Umbilical cord (tissue), 2 donors: ENCODE results near the gene ADD1. TPM values are rescaled to one million over a fixed set of nuclear protein-coding genes. Genes with fewer than 3 reads are reported as not detected.
A peak's percentile ranks its signal among the peaks of the same experiment; 100 is the strongest.
"Not testable (repeated sequence)": the region's sequence is repeated elsewhere in the genome, so short reads cannot be mapped to it uniquely, and the experiment has no call there.

Source experiments
- DNase-seq: peaks from one replicate; pipeline ENCODE4 v3.0.0-alpha.2; 2015; ENCODE audit warnings: low spot score
- total RNA-seq: library from RNA; depleted of rRNA; stranded (reverse); fragments of >200 nt; gene quantifications from one replicate; pipeline ENCODE4 v1.2.3, GENCODE V29; 2014; ENCODE audit warnings: low replicate concordance; ENCODE audit not compliant: insufficient read depth

Gene ADD1
- total RNA-seq, 1 donor from 2014 or later = 182 TPM

DNA sequence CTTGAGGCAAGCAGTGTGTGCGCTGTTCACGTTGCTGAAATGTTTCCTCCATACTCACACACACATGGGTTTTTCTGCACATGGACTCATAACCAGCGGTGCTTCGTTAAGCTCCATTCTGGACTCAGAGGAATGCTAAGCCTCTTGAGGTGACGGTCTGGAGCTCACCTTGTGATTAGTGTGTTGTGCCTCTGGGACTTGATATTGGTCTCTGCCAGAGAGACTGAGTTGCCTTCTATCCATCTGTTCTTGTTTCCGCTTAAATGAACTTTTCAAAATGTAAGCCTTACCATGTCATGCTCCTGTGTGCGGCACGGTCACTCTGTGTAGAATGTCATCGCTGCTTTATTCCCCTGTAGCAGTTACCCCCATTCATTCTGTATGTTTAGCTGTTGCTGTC, 42.5 kb downstream of the ADD1 start:
- no peak for DNase-seq

DNA sequence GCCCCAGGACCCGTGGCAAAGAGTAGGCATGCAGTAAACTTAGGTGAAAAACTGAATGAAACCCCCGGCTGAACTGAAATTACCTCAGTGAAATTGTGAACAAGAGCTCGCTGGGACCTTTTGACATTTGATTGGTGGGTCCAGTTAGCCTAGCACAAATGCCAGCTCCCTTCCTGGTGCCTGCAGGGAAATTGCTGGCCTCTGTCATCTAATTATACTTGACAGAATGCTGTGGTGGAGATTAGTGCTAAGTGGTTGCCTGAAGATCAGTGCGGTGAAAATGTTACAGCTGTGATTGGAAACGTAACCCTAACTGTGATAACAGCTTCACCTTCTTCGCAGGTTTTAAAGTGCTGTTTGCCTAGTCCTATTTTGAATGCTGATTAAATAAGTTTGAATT, 43.0 kb downstream of the ADD1 start:
- no peak for DNase-seq

DNA sequence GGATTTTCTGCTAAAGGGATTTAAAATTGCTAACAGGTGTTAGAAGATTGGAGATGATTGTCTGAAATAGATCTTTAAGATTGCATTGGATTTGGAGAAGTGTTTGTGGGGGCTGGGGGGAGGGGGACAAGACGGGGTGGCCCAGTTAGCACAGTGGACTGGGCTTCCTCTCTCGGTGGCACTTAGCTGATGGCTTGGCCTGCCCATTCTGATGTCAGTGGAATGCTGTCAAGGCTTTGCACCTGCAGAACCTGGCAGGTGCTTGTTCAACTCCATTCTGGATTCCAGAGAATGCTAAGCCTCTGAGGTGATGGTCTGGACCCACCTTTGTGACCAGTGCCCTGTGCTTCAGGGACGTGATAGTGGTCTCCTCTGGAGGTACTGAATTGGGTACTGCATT, 43.7 kb downstream of the ADD1 start:
- DNase-seq = no peak

DNA sequence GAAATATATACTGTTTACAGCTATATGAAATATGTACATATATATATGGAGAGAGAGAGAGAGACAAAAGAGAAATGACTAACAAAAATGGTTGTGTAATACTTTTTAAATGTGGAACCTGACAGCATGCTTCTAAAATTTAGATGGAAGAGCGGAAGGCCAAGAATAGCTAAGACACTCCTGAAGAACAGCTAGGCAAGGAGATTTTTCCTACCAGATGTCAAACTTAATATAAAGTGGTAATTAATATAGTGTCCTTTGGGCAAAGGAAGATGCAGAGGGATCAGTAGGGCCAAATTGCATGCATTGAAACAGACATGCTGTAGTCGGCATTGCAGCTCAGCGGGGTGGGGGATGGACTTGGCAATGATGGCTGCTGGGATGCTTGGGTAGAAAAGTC, 45.2 kb downstream of the ADD1 start:
- DNase-seq = no peak

DNA sequence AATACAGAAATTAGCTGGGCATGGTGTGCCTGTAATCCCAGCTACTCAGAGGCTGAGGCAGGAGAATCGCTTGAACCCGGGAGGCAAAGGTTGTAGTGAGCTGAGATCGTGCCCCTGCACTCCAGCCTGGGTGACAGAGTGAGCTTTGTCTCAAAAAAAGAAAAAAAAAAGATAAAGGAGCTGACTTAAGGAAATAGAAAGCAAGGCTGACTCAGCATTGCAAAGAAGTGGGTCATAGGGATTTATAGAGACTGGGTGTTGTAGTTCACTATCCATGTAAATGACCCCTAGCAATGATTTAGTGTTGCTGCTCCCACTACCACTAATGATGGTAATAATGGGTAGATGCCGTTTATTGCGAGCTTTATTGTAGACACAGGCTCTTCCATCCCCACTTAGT, 47.6 kb downstream of the ADD1 start:
- DNase-seq = peak; percentile 41

DNA sequence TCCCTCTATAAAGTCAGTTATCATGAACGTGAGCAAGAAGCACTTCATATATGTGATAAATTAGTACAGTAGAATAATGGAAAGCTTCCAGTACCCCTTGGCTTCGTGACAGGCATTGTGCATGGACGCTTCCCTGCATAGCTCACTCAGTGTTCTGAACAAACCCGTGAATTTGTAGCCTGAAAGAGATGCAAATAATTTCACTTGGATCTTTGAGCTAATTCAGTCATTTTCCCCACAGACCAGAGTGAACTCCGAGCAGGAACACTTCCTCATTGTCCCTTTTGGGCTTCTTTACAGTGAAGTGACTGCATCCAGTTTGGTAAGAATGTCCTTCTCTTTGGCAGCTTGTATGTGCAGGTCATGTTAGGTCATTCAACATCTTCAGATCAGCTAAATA, 50.1 kb downstream of the ADD1 start:
- no peak for DNase-seq

DNA sequence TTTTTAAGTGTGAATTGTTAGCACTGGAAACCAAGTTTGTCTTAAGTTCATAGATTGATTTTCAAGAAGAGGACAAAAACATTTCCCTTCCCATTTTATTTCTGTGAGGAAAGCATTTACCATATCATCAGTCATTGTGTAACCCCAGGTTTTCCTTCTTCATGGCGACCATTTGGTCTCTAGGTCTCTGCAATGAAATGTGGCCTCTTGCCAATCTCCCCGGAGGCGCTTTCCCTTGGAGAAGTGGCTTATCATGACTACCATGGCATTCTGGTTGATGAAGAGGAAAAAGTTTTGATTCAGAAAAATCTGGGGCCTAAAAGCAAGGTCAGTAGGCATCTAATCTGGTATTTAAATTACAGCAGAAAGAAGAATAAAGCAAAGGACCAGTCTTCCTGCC, 54.4 kb downstream of the ADD1 start:
- no peak for DNase-seq

DNA sequence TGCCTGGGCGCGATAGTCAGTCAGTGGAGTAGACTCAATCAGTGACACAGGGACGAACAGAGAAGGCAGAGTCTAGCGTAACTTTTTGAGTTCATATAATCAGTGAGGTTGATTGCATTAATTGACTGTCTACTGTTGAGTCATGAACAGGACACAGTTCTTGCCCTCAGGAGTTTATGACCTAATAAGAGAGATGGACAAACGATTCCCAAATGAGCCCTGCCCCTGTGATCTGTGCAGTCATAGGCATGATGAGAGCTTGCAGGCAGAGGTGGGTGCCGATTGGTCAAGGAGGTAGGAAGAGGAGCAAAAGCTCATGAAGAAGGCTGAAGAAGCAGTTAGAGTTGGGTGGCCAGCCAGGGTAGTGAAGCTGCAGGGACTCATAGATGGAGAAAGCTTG, 57.1 kb downstream of the ADD1 start:
- DNase-seq = no peak

DNA sequence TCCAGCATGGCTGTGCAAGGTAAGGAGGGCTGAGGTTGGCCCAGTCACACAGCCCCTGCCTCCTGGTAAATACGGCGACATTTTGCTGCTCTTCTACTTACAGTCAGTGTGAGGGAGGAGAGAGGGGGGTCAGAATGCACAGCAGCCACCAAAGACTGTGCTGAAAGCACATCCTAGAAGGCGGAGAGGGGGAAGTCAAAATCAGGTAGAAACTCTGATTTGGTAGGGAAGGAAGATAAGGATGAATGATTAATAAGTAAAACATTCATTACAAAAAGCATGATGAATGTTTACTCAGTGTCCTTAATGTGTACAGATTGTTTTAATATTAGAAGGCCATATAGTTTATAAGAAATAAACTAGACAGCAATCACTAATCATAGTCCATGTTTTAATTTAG, 57.5 kb downstream of the ADD1 start:
- no peak for DNase-seq

DNA sequence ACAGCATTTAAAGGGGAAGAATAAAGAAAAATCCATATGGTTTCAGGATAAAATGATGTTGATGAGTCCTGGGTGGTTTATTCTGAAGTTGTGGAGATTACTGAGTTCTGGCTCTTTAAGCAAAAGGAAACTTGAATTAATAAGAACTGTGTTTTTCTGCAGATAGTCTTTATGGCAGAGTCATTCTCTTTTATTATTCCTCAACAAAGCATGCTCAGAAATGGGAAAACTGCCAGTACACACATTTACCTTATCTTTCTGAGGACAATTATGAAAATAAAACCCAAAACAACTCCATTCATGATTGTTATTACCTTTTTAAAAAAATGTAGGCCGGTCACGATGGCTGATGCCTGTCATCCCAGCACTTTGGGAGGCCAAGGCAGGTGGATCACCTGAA, 58.5 kb downstream of the ADD1 start:
- DNase-seq = no peak

DNA sequence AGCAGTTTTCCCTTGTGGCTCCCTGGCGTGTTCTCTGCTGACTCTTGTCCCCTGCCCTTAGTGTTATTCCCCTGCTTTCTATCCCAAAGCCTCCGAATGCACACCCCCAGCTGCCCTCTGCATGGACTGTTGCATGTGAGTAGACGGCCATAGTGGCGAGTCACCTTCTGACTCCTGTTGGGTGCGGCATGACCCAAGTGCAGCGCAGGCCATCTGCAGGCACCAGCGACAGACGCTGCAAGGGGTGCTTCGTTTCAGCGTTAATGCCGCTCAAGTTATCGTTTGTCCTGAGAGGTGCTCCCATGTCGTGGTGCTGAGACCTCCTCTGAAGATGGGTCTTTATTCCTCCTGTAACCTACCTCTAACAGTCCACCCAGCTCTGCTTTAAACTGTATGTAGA, 61.9 kb downstream of the ADD1 start:
- no peak for DNase-seq

DNA sequence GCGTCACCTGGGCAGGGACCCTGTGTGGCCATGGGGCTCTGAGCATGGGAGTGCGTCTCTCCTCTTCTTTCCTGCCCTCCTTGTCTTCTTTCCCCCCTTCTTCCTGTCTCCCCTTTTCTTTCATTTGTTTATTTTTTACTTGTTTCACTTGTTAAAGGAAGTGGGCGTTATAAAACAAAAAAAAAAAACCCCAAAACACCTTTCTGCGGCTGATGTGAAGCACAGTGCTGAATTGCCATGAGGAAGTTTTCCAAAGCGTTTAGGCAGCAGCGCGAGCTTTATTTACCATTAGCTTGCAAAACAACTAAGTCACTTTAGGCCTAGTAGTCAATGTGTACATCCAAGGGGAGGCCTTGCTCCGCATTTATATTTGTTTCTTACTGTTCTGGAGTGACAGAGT, 62.6 kb downstream of the ADD1 start:
- no peak for DNase-seq

DNA sequence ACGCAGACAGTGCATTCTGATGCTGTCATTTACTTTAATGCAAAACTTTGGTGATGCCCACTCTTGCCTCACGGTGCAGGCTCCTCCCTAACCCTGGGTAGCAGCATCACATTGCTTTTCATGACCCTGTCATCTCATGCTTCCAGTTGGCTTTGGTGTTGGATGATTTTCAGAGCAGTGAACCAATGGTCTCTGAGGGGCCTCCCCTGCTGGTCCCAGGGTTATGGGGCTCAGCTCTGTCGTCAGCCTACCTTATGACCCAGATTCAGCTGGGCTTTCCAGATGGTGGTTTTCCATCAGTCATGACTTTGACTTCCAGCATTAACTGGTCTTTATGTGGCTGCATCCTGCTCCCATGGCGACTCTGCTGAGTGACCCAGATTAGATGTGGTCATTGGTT, 63.6 kb downstream of the ADD1 start:
- DNase-seq = no peak

DNA sequence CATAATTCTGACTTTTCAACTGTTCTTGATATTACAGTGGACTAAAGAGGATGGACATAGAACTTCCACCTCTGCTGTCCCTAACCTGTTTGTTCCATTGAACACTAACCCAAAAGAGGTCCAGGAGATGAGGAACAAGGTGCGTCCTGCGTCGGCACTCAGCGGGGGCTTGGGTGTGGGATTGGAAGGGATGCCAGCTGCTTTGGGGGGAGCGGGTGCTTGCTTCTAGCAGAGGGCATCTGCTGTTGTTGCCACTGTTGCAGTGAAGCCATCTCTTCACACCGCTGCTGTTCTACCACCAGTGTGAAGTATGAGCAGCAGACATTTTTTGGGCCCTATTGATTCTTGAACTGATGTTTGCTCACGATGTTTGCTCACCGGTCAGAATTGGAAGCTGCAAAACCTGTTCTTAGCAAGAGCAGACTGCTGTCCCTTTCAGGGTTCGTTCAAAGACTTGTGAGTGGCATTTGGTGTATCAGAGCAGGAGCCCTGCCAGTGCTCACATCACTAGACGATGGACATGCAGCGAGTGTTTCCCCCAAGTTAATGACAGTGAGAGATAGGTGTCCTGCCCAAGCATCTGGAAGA, 64.2 kb downstream of the ADD1 start:
- DNase-seq = no peak

DNA sequence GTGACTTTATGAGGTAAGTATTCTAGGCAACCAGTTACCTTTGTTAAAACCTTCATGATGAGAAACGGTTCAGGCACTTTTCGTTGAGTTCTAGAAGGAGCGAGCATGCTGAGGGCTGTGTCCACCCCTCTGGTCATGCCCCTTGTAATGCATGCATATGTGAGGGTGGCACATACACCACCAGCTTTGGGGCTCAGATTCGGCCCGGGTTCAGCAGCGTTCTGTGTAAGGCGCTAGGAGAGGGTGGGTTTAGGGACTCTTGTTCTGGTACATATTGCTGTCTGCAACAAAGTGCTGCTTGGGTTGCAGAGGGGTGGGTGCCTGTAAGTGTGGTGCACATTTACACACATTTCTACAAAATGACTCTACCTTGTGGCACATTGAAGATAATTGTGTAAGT, 65.0 kb downstream of the ADD1 start:
- no peak for DNase-seq

DNA sequence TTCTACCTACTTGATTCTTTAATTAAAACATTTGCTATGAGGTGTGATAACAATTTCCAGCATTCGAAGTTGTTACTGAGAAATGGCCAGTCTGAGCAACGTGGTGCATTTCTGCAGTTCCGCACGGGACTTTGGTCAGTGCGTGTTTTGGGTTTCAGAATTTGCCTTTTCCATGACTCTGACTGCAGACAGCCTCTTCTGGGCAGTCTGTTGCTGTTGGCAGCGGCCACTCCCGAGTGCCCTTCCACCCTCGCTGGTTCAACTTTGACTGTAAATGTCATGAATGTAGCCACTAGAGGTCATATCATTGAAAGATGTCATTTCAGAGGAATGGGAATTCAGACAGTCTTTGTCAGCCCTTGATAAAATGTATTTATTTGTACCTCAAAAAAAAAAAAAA, 65.9 kb downstream of the ADD1 start:
- no peak for DNase-seq

DNA sequence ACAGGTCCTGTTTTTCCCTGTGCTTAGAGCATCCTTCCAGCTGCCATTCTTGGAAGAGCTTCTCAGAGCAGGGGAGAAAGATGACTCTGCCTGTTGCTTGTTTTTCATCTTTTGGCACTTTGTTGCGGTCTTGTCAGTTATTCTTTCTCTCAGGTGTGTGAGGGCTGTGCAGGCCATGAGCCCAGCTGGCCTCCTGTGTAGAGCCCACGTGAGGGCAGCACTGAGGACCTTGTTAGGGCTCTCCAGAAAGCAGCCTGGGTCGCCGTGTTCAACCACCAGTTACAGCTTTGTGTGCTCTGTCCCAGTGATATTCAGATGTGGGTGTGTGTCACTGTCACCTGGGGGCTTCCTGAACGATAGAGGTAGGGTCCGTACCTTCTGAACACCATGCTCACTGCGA, 66.8 kb downstream of the ADD1 start:
- no peak for DNase-seq

DNA sequence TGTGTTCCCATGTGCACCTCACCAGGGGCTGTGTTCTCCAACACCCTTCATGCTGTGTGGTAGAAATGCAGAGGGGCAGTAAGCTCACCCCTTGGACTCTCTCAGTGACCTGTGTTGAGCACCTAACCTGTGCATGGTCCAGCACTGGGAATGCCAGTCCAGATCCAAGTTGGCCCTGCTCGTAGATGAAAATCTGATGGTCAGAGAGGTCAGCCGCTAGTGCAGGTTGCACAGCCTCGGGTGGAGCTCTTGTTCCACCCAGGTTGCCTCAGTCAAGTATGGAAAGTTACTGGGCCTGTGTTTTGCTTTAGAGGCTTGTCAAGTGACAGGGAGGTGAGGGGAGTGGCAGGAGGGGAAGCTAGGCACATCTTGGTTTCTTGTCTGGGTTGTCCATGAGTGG, 68.2 kb downstream of the ADD1 start:
- DNase-seq = no peak

DNA sequence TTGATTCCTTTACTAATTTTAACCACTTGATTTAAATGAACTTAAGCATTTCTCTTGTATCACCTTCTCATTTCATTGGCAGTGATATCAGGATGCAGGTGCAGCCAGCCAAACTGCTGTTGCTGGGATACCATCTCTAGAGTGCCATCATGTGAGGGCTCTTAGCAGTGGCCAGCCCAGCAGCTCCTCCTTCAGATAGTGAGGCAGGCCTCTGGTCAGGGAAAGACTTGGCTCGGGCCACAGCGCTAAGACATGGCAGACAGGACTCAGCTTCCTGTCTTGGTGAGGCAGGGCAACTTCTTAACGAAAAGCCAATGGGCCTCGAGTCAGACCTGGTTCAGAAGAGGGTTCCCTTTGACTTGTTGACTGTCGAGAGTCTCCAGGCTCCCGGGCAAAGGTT, 69.5 kb downstream of the ADD1 start:
- no peak for DNase-seq

DNA sequence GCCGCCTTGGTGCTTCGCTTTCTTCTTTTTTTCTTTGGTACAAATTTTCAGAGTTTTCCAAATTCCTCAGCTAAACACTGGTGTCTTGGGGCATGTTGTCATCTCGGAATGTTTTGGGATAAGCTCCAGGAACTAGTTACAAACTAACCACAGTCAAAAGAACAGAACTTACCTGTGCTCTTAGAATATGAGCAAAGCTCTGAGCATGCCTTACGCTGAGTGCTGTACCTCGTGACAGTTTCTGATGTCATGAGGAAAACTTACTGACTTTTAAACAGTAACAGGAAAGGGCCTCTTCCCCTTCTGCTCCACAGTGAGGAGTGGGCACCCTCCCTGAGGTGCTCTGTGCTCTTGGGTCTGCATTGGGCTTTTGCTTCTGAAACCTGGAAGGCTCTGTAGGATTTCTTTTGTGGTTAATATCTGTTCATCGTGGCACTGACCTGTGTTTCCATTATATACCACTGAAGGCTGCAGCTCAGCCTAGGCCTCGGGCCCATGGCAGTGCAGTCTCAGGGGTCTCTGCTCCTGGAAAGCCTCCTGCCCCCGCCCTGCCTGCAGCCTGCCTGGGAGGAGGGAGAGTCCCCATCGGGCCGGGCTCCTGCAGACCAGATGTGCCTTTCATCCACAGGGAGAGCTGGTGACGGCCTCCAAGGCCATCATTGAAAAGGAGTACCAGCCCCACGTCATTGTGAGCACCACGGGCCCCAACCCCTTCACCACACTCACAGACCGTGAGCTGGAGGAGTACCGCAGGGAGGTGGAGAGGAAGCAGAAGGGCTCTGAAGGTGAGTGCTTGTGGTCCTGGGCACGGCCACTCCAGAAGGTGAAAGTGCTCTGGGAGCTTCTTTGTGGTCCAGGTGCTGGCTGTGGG, 70.8 kb downstream of the ADD1 start:
- no peak for DNase-seq

DNA sequence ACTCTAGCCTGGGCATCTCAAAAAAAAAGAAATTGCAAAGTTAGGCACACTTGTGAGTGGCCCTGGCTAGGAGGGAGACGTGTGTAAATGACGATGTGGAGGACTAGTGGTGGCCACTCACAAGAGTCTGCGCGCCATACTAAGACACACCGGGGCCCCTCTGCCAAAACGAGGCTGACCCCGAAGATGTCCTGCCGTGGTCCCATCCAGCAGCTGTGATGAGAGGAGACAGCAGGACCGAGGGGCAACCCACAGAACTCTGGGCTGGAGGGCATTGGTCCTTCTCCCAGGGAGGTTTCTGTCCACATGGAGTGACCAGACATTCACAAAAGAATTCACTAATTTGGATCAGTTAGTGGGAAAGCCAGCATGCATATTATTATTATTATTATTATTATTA, 72.1 kb downstream of the ADD1 start:
- DNase-seq = no peak

DNA sequence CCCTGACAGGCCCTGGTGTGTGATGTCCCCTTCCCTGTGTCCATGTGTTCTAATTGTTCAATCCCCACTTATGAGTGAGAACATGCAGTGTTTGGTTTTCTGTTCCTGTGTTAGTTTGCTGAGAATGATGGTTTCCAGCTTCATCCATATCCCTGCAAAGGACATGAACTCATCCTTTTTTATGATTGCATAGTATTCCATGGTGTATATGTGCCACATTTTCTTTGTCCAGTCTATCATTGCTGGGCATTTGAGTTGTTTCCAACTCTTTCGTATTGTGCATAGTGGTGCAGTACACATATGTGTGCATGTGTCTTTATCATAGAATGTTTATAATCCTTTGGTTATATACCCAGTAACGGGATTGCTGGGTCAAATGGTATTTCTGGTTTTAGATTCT, 73.1 kb downstream of the ADD1 start:
- not testable (repeated sequence) for DNase-seq

DNA sequence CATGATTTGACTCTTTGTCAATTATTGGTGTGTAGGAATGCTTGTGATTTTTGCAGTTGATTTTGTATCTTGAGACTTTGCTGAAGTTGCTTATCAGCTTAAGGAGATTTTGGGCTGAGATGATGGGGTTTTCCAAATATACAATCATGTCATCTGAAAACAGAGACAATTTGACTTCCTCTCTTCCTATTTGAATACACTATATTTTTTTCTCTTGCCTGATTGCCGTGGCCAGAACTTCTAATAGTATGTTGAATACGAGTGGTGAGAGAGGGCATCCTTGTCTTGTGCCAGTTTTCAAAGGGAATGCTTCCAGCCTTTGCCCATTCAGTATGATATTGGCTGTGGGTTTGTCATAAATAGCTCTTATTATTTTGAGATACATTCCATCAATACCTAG, 74.7 kb downstream of the ADD1 start:
- DNase-seq = not testable (repeated sequence)

DNA sequence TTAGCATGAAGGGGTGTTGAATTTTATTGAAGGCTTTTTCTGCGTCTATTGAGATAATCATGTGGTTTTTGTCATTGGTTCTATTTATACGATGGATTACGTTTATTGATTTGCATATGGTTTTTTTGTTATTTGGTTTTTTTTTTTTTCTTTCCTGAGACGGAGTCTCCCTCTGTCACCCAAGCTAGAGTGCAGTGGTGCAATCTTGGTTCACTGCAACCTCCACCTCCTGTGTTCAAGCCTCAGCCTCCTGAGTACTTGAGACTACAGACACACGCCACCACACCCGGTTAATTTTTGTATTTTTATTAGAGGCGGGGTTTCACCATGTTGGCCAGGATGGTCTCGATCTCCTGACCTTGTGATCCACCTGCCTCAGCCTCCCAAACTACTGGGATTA, 75.1 kb downstream of the ADD1 start:
- not testable (repeated sequence) for DNase-seq
